HEK293T (cell line): Measurements from ENCODE around the gene EPSTI1.

Experiments used
- CTCF ChIA-PET: fragments of 350-600 bp; formaldehyde crosslinking; extraction: SDS; loops from one replicate; lab custom pipeline; 2021; ENCODE audit warnings: antibody characterized with exemption, inconsistent platforms; lab: Yijun Ruan, JAX
- POLR2A ChIA-PET: fragments of 350-600 bp; formaldehyde crosslinking; extraction: SDS; loops from one replicate; lab custom pipeline; 2020; ENCODE audit warnings: antibody characterized with exemption, inconsistent platforms; lab: Yijun Ruan, JAX
- DNase-seq: peaks from one replicate; pipeline ENCODE4 v3.0.0; 2012; ENCODE audit warnings: mixed read lengths; ENCODE audit errors: extremely low spot score
- ARNT ChIP-seq: fragments of 450-650 bp; IDR thresholded peaks from 2 replicates; pipeline ENCODE4 v1.6.1; 2017; ENCODE audit warnings: mild to moderate bottlenecking
- BHLHE40 ChIP-seq: fragments of 450-650 bp; IDR thresholded peaks from 2 replicates; pipeline ENCODE4 v1.6.1; 2016; ENCODE audit warnings: mild to moderate bottlenecking, moderate library complexity, borderline replicate concordance
- CTBP1 ChIP-seq: fragments of 450-650 bp; IDR thresholded peaks from 2 replicates; pipeline ENCODE4 v1.6.1; 2016; ENCODE audit warnings: borderline replicate concordance
- ELF4 ChIP-seq: fragments of 450-650 bp; IDR thresholded peaks from 2 replicates; pipeline ENCODE4 v1.6.1; 2017; ENCODE audit warnings: antibody characterized with exemption
- FOXA1 ChIP-seq: fragments of 450-650 bp; IDR thresholded peaks from 2 replicates; pipeline ENCODE4 v1.6.1; 2016; ENCODE audit warnings: mild to moderate bottlenecking
- FOXK2 ChIP-seq: fragments of 450-650 bp; IDR thresholded peaks from 2 replicates; pipeline ENCODE4 v1.6.1; 2016; ENCODE audit warnings: mild to moderate bottlenecking
- FOXM1 ChIP-seq: fragments of 450-650 bp; IDR thresholded peaks from 2 replicates; pipeline ENCODE4 v1.6.1; 2017; ENCODE audit warnings: mild to moderate bottlenecking, borderline replicate concordance
- HDGF ChIP-seq: fragments of 450-650 bp; IDR thresholded peaks from 2 replicates; pipeline ENCODE4 v1.6.1; 2017; ENCODE audit warnings: antibody characterized with exemption, borderline replicate concordance
- L3MBTL2 ChIP-seq: fragments of 450-650 bp; conservative IDR thresholded peaks from 2 replicates; pipeline ENCODE4 v1.6.1; 2016; ENCODE audit warnings: mild to moderate bottlenecking
- LEF1 ChIP-seq: fragments of 450-650 bp; IDR thresholded peaks from 2 replicates; pipeline ENCODE4 v1.6.1; 2017; ENCODE audit warnings: mild to moderate bottlenecking, borderline replicate concordance
- NFRKB ChIP-seq: fragments of 450-650 bp; IDR thresholded peaks from 2 replicates; pipeline ENCODE4 v1.6.1; 2016; ENCODE audit warnings: mild to moderate bottlenecking, moderate library complexity
- PKNOX1 ChIP-seq: fragments of 450-650 bp; IDR thresholded peaks from 2 replicates; pipeline ENCODE4 v1.6.1; 2016
- SP1 ChIP-seq: fragments of 450-650 bp; IDR thresholded peaks from 2 replicates; pipeline ENCODE4 v1.6.1; 2017
- SUZ12 ChIP-seq: fragments of 450-650 bp; IDR thresholded peaks from 2 replicates; pipeline ENCODE4 v1.6.1; 2016; ENCODE audit warnings: mild to moderate bottlenecking
- TARDBP ChIP-seq: fragments of 450-650 bp; IDR thresholded peaks from 2 replicates; pipeline ENCODE4 v1.6.1; 2016
- ZNF384 ChIP-seq: fragments of 450-650 bp; IDR thresholded peaks from 2 replicates; pipeline ENCODE4 v1.6.1; 2016

The EPSTI1 gene

GRCh38 chr13:42859760-42860159, 132.3 kb downstream of the EPSTI1 start:
- ChIA-PET CTCF (no interaction called here), POLR2A (no interaction called here)
- TF ChIP-seq FOXA1: no peak
- no peak for TF ChIP-seq FOXM1
- TF ChIP-seq BHLHE40: no peak
- TF ChIP-seq SP1: no peak
- TF ChIP-seq ZNF384: no peak
- TF ChIP-seq LEF1: no peak
- no peak for TF ChIP-seq HDGF
- no peak for TF ChIP-seq FOXK2
- no peak for TF ChIP-seq NFRKB
- no peak for TF ChIP-seq PKNOX1
- TF ChIP-seq ARNT: no peak
- TF ChIP-seq L3MBTL2: no peak
- TF ChIP-seq CTBP1: no peak
- no peak for TF ChIP-seq ELF4
- no peak for TF ChIP-seq TARDBP
- TF ChIP-seq SUZ12: no peak
- no peak for DNase-seq

- no peak for DNase-seq
- TF ChIP-seq BHLHE40 (no peak), L3MBTL2 (no peak), SUZ12 (no peak), FOXA1 (no peak), SP1 (no peak), FOXK2 (no peak), ZNF384 (no peak), HDGF (no peak)
- ChIA-PET POLR2A (no interaction called here), CTCF (no interaction called here)
Measured at GRCh38 chr13:42855410-42855809, 136.6 kb downstream of the EPSTI1 start.

- POLR2A ChIA-PET: no interaction called here
- CTCF ChIA-PET: interaction anchor here (0.7 kb wide), 1 partner anchor 11 kb away, joined by 8 read pairs; no protein-coding TSS in a partner anchor
- no peak for DNase-seq
- TF ChIP-seq ARNT (no peak), ELF4 (no peak), SUZ12 (no peak)
Measured at GRCh38 chr13:42852136-42852535, 139.9 kb downstream of the EPSTI1 start.

- TF ChIP-seq ZNF384 (no peak), L3MBTL2 (no peak), SP1 (no peak), FOXK2 (no peak), ARNT (no peak)
- ChIA-PET CTCF (no interaction called here), POLR2A (no interaction called here)
- no peak for DNase-seq
Measured at GRCh38 chr13:42849200-42849599, 142.8 kb downstream of the EPSTI1 start.

- DNase-seq: no peak
- ChIA-PET POLR2A (no interaction called here), CTCF (no interaction called here)
- no peak for TF ChIP-seq FOXM1
Measured at GRCh38 chr13:42847891-42848663, 144.0 kb downstream of the EPSTI1 start.

- POLR2A ChIA-PET: no interaction called here
- CTCF ChIA-PET: no interaction called here
- peak; percentile 19 for DNase-seq
- TF ChIP-seq FOXK2: no peak
- no peak for TF ChIP-seq LEF1
- peak; percentile 65; the same call in 1 of the 2 replicates for TF ChIP-seq PKNOX1
- no peak for TF ChIP-seq ELF4
- TF ChIP-seq SUZ12: no peak
- no peak for TF ChIP-seq L3MBTL2
- no peak for TF ChIP-seq FOXA1
- TF ChIP-seq BHLHE40: no peak
Measured at GRCh38 chr13:42836930-42837690, 154.9 kb downstream of the EPSTI1 start.
